ENCODE data around the gene PLCB1. TPM values are rescaled to one million over a fixed set of nuclear protein-coding genes. Genes with fewer than 3 reads are reported as not detected.

PLCB1 gene
- total and polyA plus RNA-seq, 2 experiments from 2014 or later = 14.9 to 20.7 TPM

DNA sequence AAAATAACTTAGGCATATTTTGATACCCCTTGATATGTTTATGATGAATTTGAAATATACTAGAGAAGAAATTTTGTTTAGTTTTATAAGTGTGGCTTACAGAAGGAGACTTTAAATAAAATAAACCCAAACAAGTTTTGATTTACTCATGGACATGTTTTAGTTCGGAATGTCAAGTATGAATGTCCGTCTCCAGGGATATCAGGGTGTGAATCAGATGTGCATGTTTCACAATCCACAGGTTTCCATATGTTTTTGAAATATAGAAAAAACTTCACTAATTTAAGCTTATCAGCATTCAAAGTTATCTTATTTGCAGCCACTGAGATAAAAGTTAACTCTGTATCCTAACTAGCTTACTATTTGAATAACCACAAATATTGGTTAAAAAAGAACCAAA is 51.5 kb downstream of the PLCB1 start:
- no peak overlapping the region for H3K4me3 Mint-ChIP-seq

More for the DNA sequence above, 51.5 kb downstream of the PLCB1 start:
- Histone ChIP-seq H3K36me3 (ENCODE audit: insufficient read depth) (no peaks in the 10 kb centered on the region), H3K27me3 (ENCODE audit: insufficient read depth) (no peaks in the 10 kb centered on the region), H4K20me1 (replicated peaks; ENCODE audit: insufficient read depth) (no peaks in the 10 kb centered on the region), H2AFZ (no peak overlapping the region), H3K9me2 (ENCODE audit: insufficient read depth) (no peaks in the 10 kb centered on the region), H3F3A (replicated peaks; ENCODE audit: low read depth) (no peaks in the 10 kb centered on the region), H3K4me3 (no peak overlapping the region), H3K4me2 (no peak overlapping the region), H3K79me2 (replicated peaks; ENCODE audit: insufficient read depth) (no peaks in the 10 kb centered on the region), H3K27ac (ENCODE audit: low read depth) (no peak overlapping the region), H3K4me1 (ENCODE audit: insufficient read depth) (no peaks in the 10 kb centered on the region)
- DNase-seq (ENCODE audit: low spot score) (no peak), ATAC-seq (no peak)
- no peak overlapping the region for H3K27ac Mint-ChIP-seq
- H3K27me3 Mint-ChIP-seq (ENCODE audit: insufficient read depth, low read depth, poor library complexity) = peaks cover 2% of the 10 kb centered on the region
- H3K9me3 Mint-ChIP-seq = peaks cover 7% of the 10 kb centered on the region; the same call in 2 of the 3 replicates
- H3K4me1 Mint-ChIP-seq = peaks cover 2% of the 10 kb centered on the region; the same call in 1 of the 3 replicates
- TF ChIP-seq EZH2 (IDR thresholded peaks at IDR 0.05; ENCODE audit: low read depth, unreplicated experiment) (no peak), JUNB (IDR thresholded peaks at IDR 0.05; ENCODE audit: unreplicated experiment) (no peak), ZNF462 (CRISPR knock-in tag; IDR thresholded peaks at IDR 0.05) (no peak), CTCF (conservative IDR thresholded peaks at IDR 0.05; ENCODE audit: low read depth in 2 of 2) (no peak), CREB1 (CRISPR knock-in tag; IDR thresholded peaks at IDR 0.05; ENCODE audit: low read depth) (no peak), REST (IDR thresholded peaks at IDR 0.05; ENCODE audit: unreplicated experiment) (no peak)
- no peaks in the 10 kb centered on the region for H3K36me3 Mint-ChIP-seq (ENCODE audit: low read depth)
